GM12892 (cell line): ENCODE results near the gene GAS7.

Experiments used
- DNase-seq: peaks from one replicate; pipeline ENCODE4 v3.0.0; 2011; ENCODE audit not compliant: insufficient read length
- FAIRE-seq: peaks from 2 replicates; lab custom pipeline; 2011; peaks lifted over from hg19 to GRCh38; lab: Jason Lieb, UNC
- POLR2A ChIP-seq: IDR thresholded peaks from 2 replicates; pipeline ENCODE4 v1.6.1; 2011; ENCODE audit warnings: low read depth, low read length, control low read depth
- POLR2AphosphoS5 ChIP-seq: IDR thresholded peaks from 2 replicates; pipeline ENCODE4 v1.6.1; 2011; ENCODE audit warnings: low read depth, low read length, control low read depth
- TAF1 ChIP-seq: IDR thresholded peaks from 2 replicates; pipeline ENCODE4 v1.6.1; 2011; ENCODE audit warnings: low read depth, mild to moderate bottlenecking, control low read depth, low read length, borderline replicate concordance

The GAS7 gene

DNA sequence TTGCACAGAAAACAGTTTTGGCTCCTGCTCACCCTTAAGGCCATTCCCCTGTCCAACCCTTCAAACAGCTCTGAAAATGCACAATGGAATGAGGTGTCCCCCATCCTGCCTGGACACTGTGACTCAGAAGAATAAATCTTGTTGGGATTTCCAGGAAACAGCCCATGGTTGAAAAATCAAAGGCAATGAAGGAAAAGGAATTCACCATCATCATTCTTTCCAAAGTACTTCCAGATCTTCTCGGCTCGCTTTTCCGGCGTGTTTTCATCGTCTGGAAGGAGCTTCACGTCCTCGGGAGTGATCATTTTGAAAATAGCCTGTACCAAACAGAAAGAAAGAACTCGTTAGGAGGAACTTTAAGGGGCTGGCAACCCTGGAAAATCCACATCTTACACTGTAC lies 297.6 kb downstream of the GAS7 start:
- FAIRE-seq (no peak), DNase-seq (no peak)
- TF ChIP-seq TAF1 (no peak), POLR2AphosphoS5 (no peak), POLR2A (no peak)

DNA sequence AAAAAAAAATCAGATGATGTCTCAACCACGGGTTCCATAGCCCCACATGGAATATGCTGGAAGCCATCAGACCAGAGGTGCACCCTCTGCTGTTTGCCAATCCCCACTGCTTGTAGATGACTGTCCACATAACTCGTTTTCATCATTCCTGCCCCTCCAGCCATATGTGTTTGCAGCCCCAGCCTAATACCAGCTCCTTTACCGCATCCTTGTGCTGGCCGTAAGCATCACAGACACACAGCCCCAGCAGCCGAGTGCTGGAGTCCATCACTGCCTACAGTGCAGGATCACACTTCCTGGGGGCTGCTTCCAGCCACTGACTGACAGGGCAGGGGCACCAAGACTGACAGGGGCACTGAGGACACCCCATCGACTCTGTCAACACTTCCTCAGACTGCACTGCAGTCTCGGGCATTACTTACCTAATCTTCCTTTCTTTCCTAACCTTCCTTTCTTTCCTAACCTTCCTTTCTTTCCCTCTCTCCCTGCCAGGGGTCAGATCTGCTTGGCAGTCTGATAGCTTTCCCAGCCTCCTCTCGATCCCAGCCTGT lies 298.3 kb downstream of the GAS7 start:
- TF ChIP-seq POLR2A (no peak), TAF1 (no peak), POLR2AphosphoS5 (no peak)
- no peak for DNase-seq
- FAIRE-seq: no peak

DNA sequence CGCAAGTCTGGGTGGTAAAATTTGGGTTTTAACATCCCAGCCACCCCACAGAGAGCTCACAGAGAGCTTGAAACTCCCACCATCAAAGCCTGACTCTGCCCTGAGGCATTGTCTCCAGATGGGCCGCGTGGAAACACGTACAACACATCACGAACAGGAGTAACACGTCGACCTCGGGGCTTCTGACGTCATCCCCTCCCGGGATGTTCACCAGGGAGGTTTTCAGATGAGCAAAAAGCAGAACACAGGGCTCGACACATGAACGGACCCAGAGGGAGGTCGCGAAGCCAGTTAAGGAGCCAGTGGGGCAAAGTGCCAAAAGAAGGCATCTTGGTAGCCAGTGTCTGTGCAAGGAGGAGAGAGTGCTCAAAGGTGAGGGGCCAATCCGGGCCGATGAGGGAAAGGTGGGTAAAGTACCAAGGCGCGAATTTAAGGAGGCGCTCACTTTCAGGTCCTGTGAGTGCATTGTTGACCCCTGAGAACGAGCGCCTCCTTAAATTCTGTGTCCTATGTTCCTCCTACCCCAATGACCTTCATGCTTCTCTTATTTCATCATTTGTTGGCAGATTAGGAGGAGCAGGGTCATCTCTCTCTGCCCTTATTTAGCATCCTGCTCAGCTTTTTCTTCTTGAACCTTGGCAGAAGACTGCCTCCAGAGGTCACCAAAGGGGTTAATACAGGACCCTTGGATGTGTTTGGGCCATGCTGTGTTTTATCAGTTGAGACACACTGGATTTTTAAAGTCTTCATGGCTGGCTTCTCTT lies 298.9 kb downstream of the GAS7 start:
- DNase-seq: no peak
- TF ChIP-seq POLR2A: no peak
- no peak for TF ChIP-seq TAF1
- no peak for TF ChIP-seq POLR2AphosphoS5
- FAIRE-seq: no peak

DNA sequence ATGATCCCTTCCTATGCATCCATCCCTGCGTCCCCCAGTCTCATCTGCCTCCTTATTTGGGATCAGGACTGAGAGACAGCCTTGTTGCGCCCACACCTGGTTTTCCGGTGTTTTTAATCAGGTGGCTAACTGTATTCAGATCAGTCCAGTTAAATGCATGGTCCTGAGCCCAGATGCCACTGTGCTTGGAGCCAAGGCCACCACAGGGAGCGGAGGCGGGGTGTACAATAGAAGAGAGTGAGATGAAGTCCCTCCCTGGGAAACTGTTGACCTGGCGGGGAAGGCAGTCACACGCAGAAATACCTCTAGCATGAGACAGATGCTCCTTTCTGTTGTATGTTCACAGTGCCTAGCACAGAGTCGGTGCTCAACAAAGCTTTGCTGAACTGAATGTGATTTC lies 299.6 kb downstream of the GAS7 start:
- FAIRE-seq (no peak), DNase-seq (no peak)
- TF ChIP-seq POLR2A (no peak), TAF1 (no peak), POLR2AphosphoS5 (no peak)

DNA sequence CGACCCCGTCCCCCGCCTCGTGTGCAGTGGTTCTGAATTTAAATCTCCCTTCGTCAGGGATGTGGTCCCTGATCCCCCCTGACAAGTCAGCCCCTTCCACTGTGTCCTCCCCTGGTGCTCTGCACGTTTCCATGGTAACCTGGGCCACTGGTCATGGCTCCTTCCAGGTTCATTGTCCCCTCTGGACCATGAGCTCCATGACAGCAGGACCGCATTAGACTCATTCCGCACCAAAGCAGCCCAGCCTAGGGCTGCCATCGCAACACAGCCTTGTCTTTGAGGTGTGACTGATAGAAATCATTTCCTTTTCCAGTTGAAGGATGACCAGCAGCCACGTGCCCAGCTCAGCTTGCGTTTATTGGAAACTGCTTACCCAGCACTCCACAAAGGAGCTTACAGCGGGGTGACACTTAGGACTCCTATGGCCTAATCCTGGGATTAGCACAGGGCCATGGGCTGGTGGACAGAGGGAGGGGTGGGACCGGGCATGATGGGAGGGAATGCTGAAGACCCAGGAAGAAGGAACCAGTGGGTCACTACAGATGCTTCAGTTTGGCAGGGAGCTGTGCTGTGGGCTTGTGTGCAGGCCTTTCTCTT lies 300.9 kb downstream of the GAS7 start:
- no peak for DNase-seq
- no peak for FAIRE-seq
- no peak for TF ChIP-seq TAF1
- TF ChIP-seq POLR2AphosphoS5: no peak
- TF ChIP-seq POLR2A: no peak

DNA sequence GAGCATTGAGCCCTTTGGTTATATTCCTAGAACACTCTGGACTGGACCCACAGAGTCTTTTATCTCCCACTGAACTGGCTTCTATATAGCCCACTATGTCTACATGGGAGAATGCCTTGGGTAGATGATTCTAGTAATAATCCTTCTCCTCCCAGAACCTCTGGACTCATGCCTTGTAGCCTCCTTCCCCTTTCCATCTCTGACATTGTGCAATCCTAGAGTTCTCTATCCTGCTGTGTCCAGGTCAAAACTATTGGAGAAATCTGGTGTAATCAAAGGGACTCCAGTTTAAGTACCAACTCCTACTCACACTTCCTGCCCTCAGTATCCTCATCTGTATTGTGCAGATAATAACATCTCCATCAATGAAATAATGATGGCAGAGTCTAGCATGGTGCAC lies 302.5 kb downstream of the GAS7 start:
- no peak for TF ChIP-seq TAF1
- TF ChIP-seq POLR2A: no peak
- no peak for TF ChIP-seq POLR2AphosphoS5
- FAIRE-seq (no peak), DNase-seq (no peak)

DNA sequence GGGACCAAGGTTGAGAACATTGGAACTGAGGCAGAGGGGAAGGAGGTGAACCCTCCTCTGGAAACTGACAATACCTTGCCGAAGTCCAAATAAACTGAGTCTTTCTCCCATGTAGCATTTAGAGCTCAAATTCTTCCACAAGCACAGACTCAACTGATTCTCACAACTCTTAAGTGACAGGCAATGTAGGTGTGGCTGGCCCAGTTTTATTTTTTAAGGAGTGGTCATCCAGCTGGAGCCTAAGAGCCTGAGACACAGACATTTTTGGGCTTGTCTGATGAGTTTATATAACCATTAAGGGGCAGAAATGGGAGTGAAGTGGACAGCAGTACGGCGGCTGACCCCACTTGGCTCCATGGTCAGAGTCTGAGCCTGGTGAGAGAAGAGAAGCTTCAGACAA lies 304.2 kb downstream of the GAS7 start:
- no peak for FAIRE-seq
- TF ChIP-seq POLR2AphosphoS5 (no peak), POLR2A (no peak), TAF1 (no peak)
- no peak for DNase-seq

DNA sequence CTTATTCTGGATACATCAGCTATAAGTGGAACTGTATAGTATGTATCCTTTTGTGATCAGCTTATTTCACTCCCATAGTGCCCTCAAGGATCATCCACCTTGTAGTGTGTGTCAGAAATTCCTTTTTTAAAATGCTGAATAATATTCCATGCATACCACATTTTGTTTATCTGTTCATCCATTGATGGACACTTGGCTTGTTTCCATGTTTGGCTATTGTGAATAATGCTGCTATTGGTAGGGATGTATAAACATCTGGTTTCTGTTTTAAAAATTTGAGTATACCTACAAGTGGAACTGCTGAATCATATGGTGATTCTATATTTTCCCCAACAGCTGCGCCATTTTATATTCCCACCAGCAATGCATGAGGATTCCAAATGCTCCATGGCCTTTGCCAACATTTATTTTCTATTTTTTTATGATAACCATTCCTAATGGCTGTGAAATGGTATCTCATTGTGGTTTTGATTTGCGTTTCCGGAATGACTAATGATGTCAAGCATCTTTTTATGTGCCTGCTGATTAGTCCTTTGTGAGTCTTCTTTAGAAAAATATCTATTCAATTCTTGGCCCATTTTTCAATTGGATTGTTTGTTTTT lies 304.9 kb downstream of the GAS7 start:
- TF ChIP-seq POLR2A: no peak
- no peak for TF ChIP-seq TAF1
- TF ChIP-seq POLR2AphosphoS5: no peak
- FAIRE-seq (no peak), DNase-seq (no peak)

DNA sequence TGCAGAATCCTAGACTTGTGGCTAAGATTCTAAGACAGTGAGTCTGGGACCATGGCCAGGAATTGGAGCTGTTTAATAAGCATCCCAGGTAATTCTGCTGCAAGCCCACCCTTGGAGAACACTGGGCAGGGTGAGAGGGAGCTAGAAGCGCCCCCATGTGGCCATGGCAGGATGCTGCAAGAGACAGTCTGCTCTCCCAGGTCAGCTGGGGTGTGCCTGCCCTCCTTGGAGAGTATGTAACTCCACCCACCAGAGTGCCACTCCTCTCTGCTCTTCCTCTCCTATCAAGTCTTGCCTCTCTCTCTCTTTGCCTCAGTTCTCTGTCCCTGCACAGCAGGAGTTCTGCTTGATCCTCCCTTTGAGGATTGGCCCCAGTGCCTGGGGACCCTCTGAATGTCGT lies 308.3 kb downstream of the GAS7 start:
- DNase-seq (peak; percentile 38), FAIRE-seq (no peak)
- TF ChIP-seq POLR2AphosphoS5: no peak
- no peak for TF ChIP-seq TAF1
- no peak for TF ChIP-seq POLR2A

DNA sequence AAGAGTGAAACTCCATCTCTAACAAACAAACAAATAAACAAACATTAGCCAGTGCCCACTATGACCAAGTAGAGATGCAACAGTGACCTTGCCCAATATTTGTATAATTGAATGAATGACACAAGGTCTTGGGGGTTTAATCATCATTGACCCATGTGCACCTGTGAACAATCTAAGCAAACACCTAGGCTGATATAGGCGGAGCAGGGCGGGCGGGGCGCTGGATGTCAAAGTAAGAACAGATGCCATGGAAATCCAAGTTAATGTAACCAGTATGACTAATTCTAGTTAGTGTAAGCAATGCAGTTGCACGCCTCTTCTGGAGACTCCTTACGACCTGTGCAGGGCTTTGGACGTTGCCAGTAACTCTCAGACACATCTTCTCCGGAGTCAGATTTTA lies 310.9 kb downstream of the GAS7 start:
- no peak for DNase-seq
- FAIRE-seq: no peak
- TF ChIP-seq POLR2AphosphoS5: no peak
- TF ChIP-seq TAF1: no peak
- no peak for TF ChIP-seq POLR2A

DNA sequence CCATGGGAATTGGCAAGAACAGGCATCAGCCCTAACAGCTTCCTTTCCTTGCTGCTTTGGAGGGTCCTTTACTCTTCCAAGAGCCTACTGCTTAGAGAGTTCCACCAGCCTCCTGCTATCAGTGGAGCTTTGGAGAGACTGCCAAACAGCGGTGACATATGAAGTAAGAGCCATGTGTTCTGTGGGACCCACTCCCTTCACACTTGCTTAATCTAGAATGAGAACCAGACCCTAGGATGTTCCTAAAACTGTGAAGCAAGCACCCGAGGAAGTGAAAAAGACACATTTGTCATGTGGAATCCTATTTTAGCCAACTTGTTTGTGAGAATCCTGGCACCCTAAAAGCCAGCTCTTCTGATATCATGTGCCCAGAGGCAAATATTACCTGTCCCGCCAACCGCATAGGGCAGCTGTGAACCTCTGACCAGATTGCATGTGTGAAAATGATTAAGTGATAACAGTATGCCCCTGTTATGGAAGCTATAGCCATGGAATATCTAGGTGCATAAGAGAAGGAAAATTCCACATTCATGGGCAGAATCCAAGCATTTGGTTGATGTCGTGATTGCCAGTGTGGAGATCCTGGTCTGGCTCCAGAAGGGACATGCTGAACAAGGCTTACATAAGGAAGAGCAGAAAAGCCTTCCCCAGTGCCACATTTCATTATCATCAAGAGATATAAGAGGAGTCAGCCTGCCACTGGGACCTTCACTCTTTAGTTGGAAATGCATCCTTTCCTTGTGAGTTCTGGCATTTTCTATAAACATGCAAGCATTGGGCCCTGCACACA lies 312.1 kb downstream of the GAS7 start:
- DNase-seq (no peak), FAIRE-seq (no peak)
- TF ChIP-seq POLR2AphosphoS5: no peak
- TF ChIP-seq POLR2A: no peak
- no peak for TF ChIP-seq TAF1

DNA sequence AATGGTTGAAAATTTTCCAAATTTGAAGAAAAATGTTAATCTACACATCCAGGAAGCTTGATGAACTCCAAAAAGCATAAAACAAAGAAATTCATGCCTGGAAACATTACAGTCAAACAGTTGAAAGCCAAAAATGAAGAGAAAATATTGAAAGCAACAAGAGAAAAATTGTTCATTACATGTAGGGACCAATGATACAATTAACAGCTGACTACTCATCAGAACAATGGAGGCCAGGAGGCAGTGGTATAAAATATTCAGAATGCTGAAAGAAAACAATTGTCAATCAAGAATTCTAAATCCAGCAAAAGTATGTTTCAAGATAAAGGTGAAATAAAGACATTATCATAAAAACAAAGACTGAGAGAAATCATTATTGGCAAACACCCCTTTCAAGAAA lies 315.0 kb downstream of the GAS7 start:
- TF ChIP-seq POLR2AphosphoS5 (no peak), POLR2A (no peak), TAF1 (no peak)
- FAIRE-seq: no peak
- no peak for DNase-seq
